Measurements from ENCODE around the gene SPDYE1.

The SPDYE1 gene

DNA sequence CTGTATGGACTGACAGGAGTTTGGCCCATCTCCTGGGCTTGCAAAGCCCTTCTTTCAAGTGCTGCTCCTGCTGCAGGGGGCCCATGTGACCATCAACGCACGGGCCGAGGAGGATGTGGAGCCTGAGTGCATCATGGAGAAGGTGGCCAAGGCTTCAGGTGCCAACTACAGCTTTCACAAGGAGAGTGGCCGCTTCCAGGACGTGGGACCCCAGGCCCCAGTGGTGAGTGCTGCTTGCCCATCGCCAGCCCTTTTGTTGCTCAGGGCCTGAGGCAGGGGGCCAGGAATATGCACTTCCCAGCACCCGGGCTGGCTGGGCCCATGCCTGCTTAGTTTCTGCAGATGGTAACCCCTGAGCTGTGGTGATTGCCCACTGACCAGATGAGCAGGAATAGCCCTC is 59.0 kb downstream of the SPDYE1 start:
- Histone ChIP-seq H3K36me3 (ENCODE audit: control insufficient read depth in 2 of 2, insufficient read depth in 2 of 2, low read length in 2 of 2) (peaks cover 52 to 70% of the 10 kb centered on the region in 2 donors), H3K27me3 (ENCODE audit: control insufficient read depth in 1 of 2, insufficient read depth in 2 of 2, low read length in 2 of 2) (no peaks in the 10 kb centered on the region), H3K9ac (ENCODE audit: low read length in 2 of 2) (no peak overlapping the region), H3K4me1 (ENCODE audit: control insufficient read depth, insufficient read depth, low read length) (no peaks in the 10 kb centered on the region), H3K4me3 (ENCODE audit: low read length in 2 of 2) (no peak overlapping the region), H3K27ac (ENCODE audit: low read length) (no peak overlapping the region), H3K9me3 (ENCODE audit: control insufficient read depth in 2 of 2, low read length in 2 of 2) (no peaks in the 10 kb centered on the region)

DNA sequence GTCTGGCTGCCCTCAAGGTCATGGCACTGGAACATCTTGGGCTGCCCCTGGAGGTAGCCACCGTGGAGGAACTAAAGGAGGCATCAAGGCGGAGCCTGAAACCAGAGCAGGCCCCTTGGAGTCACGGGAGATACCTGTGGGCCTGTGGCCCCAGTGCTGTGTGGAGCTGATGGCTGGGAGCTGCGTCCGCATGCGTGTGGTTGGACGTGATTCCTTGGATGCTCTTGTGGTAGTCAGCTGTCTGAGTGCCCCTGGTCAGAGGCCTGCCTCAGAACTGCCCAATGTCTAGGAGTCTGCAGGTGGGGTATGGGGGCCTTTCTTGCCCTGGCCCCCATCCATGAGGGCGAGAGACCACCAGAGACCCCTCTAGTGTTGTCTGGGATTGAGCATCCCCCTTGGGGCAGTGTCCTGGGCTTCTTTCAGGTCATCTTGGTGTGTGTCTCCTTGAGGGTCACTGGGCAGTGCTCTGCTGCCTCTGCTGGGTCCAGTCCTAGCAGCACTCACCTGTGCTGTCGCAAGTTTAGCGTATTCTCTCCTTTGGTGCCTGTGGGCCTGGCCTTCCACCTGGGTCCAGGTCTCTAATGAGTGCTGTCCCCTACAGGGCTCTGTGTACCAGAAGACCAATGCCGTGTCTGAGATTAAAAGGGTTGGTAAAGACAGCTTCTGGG is 59.6 kb downstream of the SPDYE1 start:
- Histone ChIP-seq H3K27ac (ENCODE audit: low read length) (no peak overlapping the region), H3K27me3 (ENCODE audit: control insufficient read depth in 1 of 2, insufficient read depth in 2 of 2, low read length in 2 of 2) (no peaks in the 10 kb centered on the region), H3K9ac (ENCODE audit: low read length in 2 of 2) (no peak overlapping the region), H3K4me1 (ENCODE audit: control insufficient read depth, insufficient read depth, low read length) (no peaks in the 10 kb centered on the region), H3K4me3 (ENCODE audit: low read length in 2 of 2) (no peak overlapping the region), H3K9me3 (ENCODE audit: control insufficient read depth in 2 of 2, low read length in 2 of 2) (no peaks in the 10 kb centered on the region), H3K36me3 (ENCODE audit: control insufficient read depth in 2 of 2, insufficient read depth in 2 of 2, low read length in 2 of 2) (peaks cover 52 to 71% of the 10 kb centered on the region in 2 donors)

DNA sequence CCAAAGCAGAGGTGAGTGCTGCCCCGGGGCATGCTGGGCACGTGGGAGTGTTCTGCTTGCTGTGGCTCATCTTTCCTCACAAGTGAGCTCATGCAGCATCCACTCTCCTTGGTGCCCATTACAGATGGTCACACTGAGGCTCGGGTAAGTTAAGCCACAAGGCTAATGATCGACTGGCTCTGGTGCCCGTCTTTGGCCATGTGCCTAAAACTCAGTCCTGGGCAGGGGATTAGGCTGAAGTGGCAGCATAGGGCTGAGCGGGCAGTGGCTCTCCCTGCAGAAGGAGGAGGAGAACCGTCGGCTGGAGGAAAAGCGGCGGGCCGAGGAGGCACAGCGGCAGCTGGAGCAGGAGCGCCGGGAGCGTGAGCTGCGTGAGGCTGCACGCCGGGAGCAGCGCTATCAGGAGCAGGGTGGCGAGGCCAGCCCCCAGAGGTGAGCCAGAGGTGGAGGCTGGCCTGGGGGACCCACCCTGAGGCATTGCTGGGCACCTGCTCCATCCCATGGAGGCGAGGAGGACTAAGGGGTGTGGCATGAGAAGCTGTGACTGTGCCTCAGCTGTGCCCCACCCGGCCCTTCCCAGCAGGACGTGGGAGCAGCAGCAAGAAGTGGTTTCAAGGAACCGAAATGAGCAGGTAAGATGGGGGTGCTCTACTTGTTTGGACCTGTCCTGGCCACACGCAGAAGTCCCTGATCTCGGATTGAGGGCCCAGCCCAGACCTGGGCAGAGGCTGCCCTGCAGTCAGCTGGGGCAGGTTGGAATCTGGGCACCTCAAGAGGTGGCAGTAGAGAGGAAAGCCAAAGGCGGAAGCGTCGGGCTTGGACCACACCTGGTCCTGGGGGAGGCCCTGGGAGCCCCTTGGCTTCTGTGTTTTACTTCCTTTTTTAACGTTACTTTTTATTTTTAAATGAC is 60.4 kb downstream of the SPDYE1 start:
- no peak overlapping the region for H3K9ac ChIP-seq (ENCODE audit: low read length in 2 of 2)
- H3K27ac ChIP-seq (ENCODE audit: low read length) = no peak overlapping the region
- no peaks in the 10 kb centered on the region for H3K9me3 ChIP-seq (ENCODE audit: control insufficient read depth in 2 of 2, low read length in 2 of 2)
- peaks cover 48 to 66% of the 10 kb centered on the region in 2 donors for H3K36me3 ChIP-seq (ENCODE audit: control insufficient read depth in 2 of 2, insufficient read depth in 2 of 2, low read length in 2 of 2)
- no peaks in the 10 kb centered on the region for H3K4me1 ChIP-seq (ENCODE audit: control insufficient read depth, insufficient read depth, low read length)
- no peak overlapping the region for H3K4me3 ChIP-seq (ENCODE audit: low read length in 2 of 2)
- no peaks in the 10 kb centered on the region for H3K27me3 ChIP-seq (ENCODE audit: control insufficient read depth in 1 of 2, insufficient read depth in 2 of 2, low read length in 2 of 2)

DNA sequence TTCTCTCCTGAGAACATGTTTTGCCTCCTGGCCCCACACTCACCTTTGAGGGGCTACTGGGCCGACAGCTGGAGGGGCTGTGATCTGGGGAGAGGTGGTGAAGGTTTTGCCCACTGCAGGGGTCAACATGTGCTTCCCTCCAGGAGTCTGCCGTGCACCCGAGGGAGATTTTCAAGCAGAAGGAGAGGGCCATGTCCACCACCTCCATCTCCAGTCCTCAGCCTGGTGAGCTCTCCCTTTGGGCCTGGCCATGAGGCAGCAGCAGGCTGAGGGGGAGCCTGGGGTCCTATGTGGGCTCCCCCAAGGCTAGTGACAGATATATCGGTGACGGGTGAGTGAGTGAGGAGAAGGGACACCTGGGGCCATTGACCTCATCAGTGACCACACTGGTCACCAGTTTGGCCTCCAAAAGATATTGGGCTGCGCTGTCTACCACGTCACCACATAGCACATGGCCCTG is 61.1 kb downstream of the SPDYE1 start:
- Histone ChIP-seq H3K4me3 (ENCODE audit: low read length in 2 of 2) (no peak overlapping the region), H3K4me1 (ENCODE audit: control insufficient read depth, insufficient read depth, low read length) (peaks cover 3% of the 10 kb centered on the region), H3K36me3 (ENCODE audit: control insufficient read depth in 2 of 2, insufficient read depth in 2 of 2, low read length in 2 of 2) (peaks cover 46 to 64% of the 10 kb centered on the region in 2 donors), H3K27me3 (ENCODE audit: control insufficient read depth in 1 of 2, insufficient read depth in 2 of 2, low read length in 2 of 2) (no peaks in the 10 kb centered on the region), H3K27ac (ENCODE audit: low read length) (no peak overlapping the region), H3K9ac (ENCODE audit: low read length in 2 of 2) (no peak overlapping the region), H3K9me3 (ENCODE audit: control insufficient read depth in 2 of 2, low read length in 2 of 2) (no peaks in the 10 kb centered on the region)

DNA sequence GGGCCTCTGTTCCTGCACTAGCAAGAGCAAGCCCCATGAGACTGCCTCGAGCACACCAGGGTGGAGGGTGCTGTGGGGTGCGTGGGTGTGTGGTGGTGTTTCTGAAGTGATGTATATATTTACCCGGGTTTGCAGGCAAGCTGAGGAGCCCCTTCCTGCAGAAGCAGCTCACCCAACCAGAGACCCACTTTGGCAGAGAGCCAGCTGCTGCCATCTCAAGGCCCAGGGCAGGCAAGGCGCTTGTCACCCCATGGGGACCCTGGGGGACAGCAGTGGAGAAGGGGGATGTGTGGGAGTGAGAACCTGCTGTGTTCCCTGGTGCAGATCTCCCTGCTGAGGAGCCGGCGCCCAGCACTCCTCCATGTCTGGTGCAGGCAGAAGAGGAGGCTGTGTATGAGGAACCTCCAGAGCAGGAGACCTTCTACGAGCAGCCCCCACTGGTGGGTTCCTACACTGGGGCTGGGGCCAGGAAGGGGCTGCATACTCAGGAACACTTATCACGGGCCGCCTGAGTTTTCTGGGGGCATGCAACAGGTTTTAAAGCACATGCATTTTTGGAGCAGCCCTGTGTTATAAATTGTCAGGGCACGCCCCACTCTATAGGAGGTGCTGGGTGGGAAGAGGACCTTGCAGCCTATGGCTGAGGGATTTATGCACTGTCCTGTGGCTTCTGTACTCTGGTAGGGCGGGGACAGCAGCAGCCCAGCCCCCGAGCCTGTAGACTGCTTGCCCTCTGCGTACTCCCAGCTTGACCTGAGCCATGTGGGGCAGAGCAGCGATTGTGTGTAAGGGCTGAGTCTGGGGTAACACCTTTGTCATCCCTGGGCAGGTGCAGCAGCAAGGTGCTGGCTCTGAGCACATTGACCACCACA is 61.8 kb downstream of the SPDYE1 start:
- Histone ChIP-seq H3K27ac (ENCODE audit: low read length) (no peak overlapping the region), H3K27me3 (ENCODE audit: control insufficient read depth in 1 of 2, insufficient read depth in 2 of 2, low read length in 2 of 2) (no peaks in the 10 kb centered on the region), H3K9ac (ENCODE audit: low read length in 2 of 2) (no peak overlapping the region), H3K4me3 (ENCODE audit: low read length in 2 of 2) (no peak overlapping the region), H3K9me3 (ENCODE audit: control insufficient read depth in 2 of 2, low read length in 2 of 2) (no peaks in the 10 kb centered on the region), H3K4me1 (ENCODE audit: control insufficient read depth, insufficient read depth, low read length) (peaks cover 9% of the 10 kb centered on the region), H3K36me3 (ENCODE audit: control insufficient read depth in 2 of 2, insufficient read depth in 2 of 2, low read length in 2 of 2) (peaks cover 46 to 64% of the 10 kb centered on the region in 2 donors)
